Measurements from ENCODE around the gene GPD2. TPM values are rescaled to one million over a fixed set of nuclear protein-coding genes. Genes with fewer than 3 reads are reported as not detected.

GPD2 gene
- total and polyA plus RNA-seq, 2 of the 13 experiments (the other 11 are each of a cell fraction or from before 2014, with no cell fraction given): not detected

- CTCF ChIA-PET (ENCODE audit: low intra/inter-chr PET ratio, low total read pairs): no interaction called here
- H3K4me3 ChIP-seq (replicated peaks in 1 of 3; ENCODE audit: insufficient read depth in 1 of 3, low read depth in 2 of 3, low read length in 3 of 3): no peak overlapping the region
- H3K4me1 ChIP-seq (ENCODE audit: insufficient read depth, low read length): no peaks in the 10 kb centered on the region
- no peaks in the 10 kb centered on the region for H4K20me1 ChIP-seq (ENCODE audit: insufficient read depth, low read length)
- H3K9ac ChIP-seq (ENCODE audit: insufficient read depth, low read depth, low read length): no peak overlapping the region
- BruUV-seq (replicated peaks): no TSS peak
- H3K27me3 ChIP-seq (ENCODE audit: control insufficient read depth in 1 of 2, insufficient read depth in 2 of 2, low read length in 2 of 2): no peaks in the 10 kb centered on the region
- H3K4me2 ChIP-seq (ENCODE audit: low read depth, low read length): no peak overlapping the region
- intact Hi-C loops (cut with micrococcal nuclease; ENCODE audit: unreplicated experiment) (no loop called here), in situ Hi-C loops (cut with HindIII; ENCODE audit: extremely low pct_ligation_motif_present, low pct_unique_long_range_greater_than_20kb) (no loop called here)
- H2AFZ ChIP-seq (ENCODE audit: low read length): no peak overlapping the region
- POLR2A ChIA-PET: no interaction called here
- no peak for ATAC-seq
- TF ChIP-seq MAFF (IDR thresholded peaks at IDR 0.05; ENCODE audit: low read depth, low read length) (peak; percentile 81), MXD1 (CRISPR knock-in tag; IDR thresholded peaks at IDR 0.05) (no peak), MAFK (conservative IDR thresholded peaks at IDR 0.05 in 1 of 2, IDR thresholded peaks at IDR 0.05 in 1 of 2; ENCODE audit: low read length in 2 of 2) (peak; percentile 83 to 89), ATF1 (CRISPR knock-in tag; IDR thresholded peaks at IDR 0.05) (no peak), HNRNPL (IDR thresholded peaks at IDR 0.05; ENCODE audit: low read depth, low read length) (no peak)
- H3K27ac ChIP-seq (ENCODE audit: extremely low read length, insufficient read depth, low read length): no peak overlapping the region
- FAIRE-seq: no peak
- no peaks in the 10 kb centered on the region for H3K9me3 ChIP-seq (ENCODE audit: low read length)
- H3K79me2 ChIP-seq (ENCODE audit: insufficient read depth, low read length): no peaks in the 10 kb centered on the region
- H3K36me3 ChIP-seq (replicated peaks in 1 of 2; ENCODE audit: control insufficient read depth in 1 of 2, insufficient read depth in 2 of 2, low read length in 2 of 2): no peaks in the 10 kb centered on the region
- DNase-seq (ENCODE audit: low spot score): no peak
- 24% methylated on average over 2 of the region's 2 CpGs for WGBS (ENCODE audit: low lambda C conversion rate)
Measured at GRCh38 chr2:156619021-156619539, 182.9 kb downstream of the GPD2 start.

- ATAC-seq (no peak), DNase-seq (ENCODE audit: low spot score) (no peak)
- CTCF ChIA-PET (ENCODE audit: low intra/inter-chr PET ratio, low total read pairs): no interaction called here
Measured at GRCh38 chr2:156622491-156622890, 186.3 kb downstream of the GPD2 start.

More at GRCh38 chr2:156622491-156622890, 186.3 kb downstream of the GPD2 start:
- no peaks in the 10 kb centered on the region for H4K20me1 ChIP-seq (ENCODE audit: insufficient read depth, low read length)
- POLR2A ChIA-PET: no interaction called here
- no peaks in the 10 kb centered on the region for H3K27me3 ChIP-seq (ENCODE audit: control insufficient read depth in 1 of 2, insufficient read depth in 2 of 2, low read length in 2 of 2)
- H3K9me3 ChIP-seq (ENCODE audit: low read length): no peaks in the 10 kb centered on the region
- H3K9ac ChIP-seq (ENCODE audit: insufficient read depth, low read depth, low read length): no peak overlapping the region
- BruUV-seq (replicated peaks): no TSS peak
- H3K36me3 ChIP-seq (replicated peaks in 1 of 2; ENCODE audit: control insufficient read depth in 1 of 2, insufficient read depth in 2 of 2, low read length in 2 of 2): no peaks in the 10 kb centered on the region
- in situ Hi-C loops (cut with HindIII; ENCODE audit: extremely low pct_ligation_motif_present, low pct_unique_long_range_greater_than_20kb): no loop called here
- 2% methylated on average over 1 of the region's 1 CpG for WGBS (ENCODE audit: low lambda C conversion rate)
- FAIRE-seq: no peak
- intact Hi-C loops (cut with micrococcal nuclease; ENCODE audit: unreplicated experiment): no loop called here
- no peak overlapping the region for H2AFZ ChIP-seq (ENCODE audit: low read length)
- H3K4me1 ChIP-seq (ENCODE audit: insufficient read depth, low read length): no peaks in the 10 kb centered on the region
- H3K4me2 ChIP-seq (ENCODE audit: low read depth, low read length): no peak overlapping the region
- H3K79me2 ChIP-seq (ENCODE audit: insufficient read depth, low read length): no peaks in the 10 kb centered on the region
- no peak overlapping the region for H3K4me3 ChIP-seq (replicated peaks in 1 of 3; ENCODE audit: insufficient read depth in 1 of 3, low read depth in 2 of 3, low read length in 3 of 3)
- TF ChIP-seq ATM (IDR thresholded peaks at IDR 0.05; ENCODE audit: borderline replicate concordance) (no peak), ZNF136 (CRISPR knock-in tag; IDR thresholded peaks at IDR 0.05; ENCODE audit: low read depth) (no peak), HOXA9 (CRISPR knock-in tag; IDR thresholded peaks at IDR 0.05; ENCODE audit: borderline replicate concordance) (no peak), ZFP82 (CRISPR knock-in tag; IDR thresholded peaks at IDR 0.05; ENCODE audit: borderline replicate concordance) (no peak), TFDP1 (CRISPR knock-in tag; IDR thresholded peaks at IDR 0.05; ENCODE audit: borderline replicate concordance) (no peak), ZNF12 (CRISPR knock-in tag; IDR thresholded peaks at IDR 0.05) (no peak)
- no peak overlapping the region for H3K27ac ChIP-seq (ENCODE audit: extremely low read length, insufficient read depth, low read length)
